ENCODE measurements around the gene CTF1.

Gene CTF1

DNA sequence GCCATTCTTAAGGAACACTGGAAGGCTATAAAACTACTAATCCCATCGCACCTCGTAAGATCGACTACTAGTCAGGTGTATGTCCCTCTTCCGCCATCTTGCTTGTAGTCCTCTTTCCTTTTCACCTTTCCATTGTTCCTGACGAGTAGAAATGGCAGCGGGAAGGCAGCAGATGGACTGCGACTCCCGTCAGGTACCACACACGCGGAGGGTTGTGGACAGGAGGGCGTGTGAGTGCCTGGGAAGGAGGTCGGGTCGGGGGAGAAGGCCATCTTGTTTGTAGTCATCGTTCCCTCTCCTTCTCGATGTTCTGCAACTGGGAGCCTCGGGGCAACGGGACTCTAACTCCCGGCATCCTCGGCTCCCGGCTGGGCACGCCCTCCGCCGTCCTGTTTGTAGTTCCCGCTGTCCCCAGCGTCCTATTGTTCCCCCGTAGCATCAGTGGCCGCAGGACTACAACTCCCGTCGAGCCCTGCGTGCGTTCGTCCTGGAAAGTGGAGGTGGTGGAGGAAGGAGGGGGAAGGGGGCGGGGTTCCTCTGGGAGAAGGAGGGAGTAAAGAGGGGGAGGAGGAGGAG, 26.6 kb downstream of the CTF1 start:
- POLR2A ChIA-PET: interaction anchor here (1.5 kb wide), 1 partner anchor 148 kb away, joined by 4 read pairs; no protein-coding TSS in a partner anchor
- DNase-seq (ENCODE audit: low read depth, low spot score): peak; percentile 94
- CTCF ChIA-PET: interaction anchor here (0.8 to 8.2 kb wide), 3 partner anchors 17 to 78 kb away, joined by 4 to 76 read pairs (median 4); no protein-coding TSS in a partner anchor
- TF ChIP-seq, protein P1, sequence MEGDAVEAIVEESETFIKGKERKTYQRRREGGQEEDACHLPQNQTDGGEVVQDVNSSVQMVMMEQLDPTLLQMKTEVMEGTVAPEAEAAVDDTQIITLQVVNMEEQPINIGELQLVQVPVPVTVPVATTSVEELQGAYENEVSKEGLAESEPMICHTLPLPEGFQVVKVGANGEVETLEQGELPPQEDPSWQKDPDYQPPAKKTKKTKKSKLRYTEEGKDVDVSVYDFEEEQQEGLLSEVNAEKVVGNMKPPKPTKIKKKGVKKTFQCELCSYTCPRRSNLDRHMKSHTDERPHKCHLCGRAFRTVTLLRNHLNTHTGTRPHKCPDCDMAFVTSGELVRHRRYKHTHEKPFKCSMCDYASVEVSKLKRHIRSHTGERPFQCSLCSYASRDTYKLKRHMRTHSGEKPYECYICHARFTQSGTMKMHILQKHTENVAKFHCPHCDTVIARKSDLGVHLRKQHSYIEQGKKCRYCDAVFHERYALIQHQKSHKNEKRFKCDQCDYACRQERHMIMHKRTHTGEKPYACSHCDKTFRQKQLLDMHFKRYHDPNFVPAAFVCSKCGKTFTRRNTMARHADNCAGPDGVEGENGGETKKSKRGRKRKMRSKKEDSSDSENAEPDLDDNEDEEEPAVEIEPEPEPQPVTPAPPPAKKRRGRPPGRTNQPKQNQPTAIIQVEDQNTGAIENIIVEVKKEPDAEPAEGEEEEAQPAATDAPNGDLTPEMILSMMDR (IDR thresholded peaks at IDR 0.05; ENCODE audit: insufficient read depth, low read length, missing control alignments): no peak
- H3K4me3 ChIP-seq (ENCODE audit: low read depth, low read length): peak overlapping the region; percentile 93

- no peak for DNase-seq (ENCODE audit: low read depth, low spot score)
- CTCF ChIA-PET: interaction anchor here (0.8 to 8.2 kb wide), 4 partner anchors 17 to 79 kb away, joined by 4 to 76 read pairs (median 4); no protein-coding TSS in a partner anchor
- peak within 1 kb of the TSS; percentile 93 for H3K4me3 ChIP-seq (ENCODE audit: low read depth, low read length)
- POLR2A ChIA-PET: interaction anchor here (1.5 kb wide), 1 partner anchor 148 kb away, joined by 4 read pairs; no protein-coding TSS in a partner anchor
- TF ChIP-seq, protein P1 (IDR thresholded peaks at IDR 0.05; ENCODE audit: insufficient read depth, low read length, missing control alignments): no peak
These were observed 27.2 kb downstream of the CTF1 start, which contains the start of gene FBXL19 for GRCh38 chr16:30923554-30924075. Gene FBXL19, plus strand, starts transcription at chr16:30923572. Its CDS starts 2,183 bp downstream, at chr16:30925755.

GRCh38 chr16:30924076-30924912, 27.9 kb downstream of the CTF1 start:
- H3K4me3 ChIP-seq (ENCODE audit: low read depth, low read length): peak overlapping the region; percentile 93
- POLR2A ChIA-PET: interaction anchor here (0.6 to 1.5 kb wide), 2 partner anchors 141 to 149 kb away, joined by 3 to 4 read pairs; no protein-coding TSS in a partner anchor
- no peak for DNase-seq (ENCODE audit: low read depth, low spot score)
- TF ChIP-seq, protein P1 (IDR thresholded peaks at IDR 0.05; ENCODE audit: insufficient read depth, low read length, missing control alignments): no peak
- CTCF ChIA-PET: interaction anchor here (0.8 to 8.2 kb wide), 4 partner anchors 16 to 80 kb away, joined by 4 to 76 read pairs (median 4); no protein-coding TSS in a partner anchor

GRCh38 chr16:30924913-30925631, 28.7 kb downstream of the CTF1 start:
- no peak for DNase-seq (ENCODE audit: low read depth, low spot score)
- ChIA-PET CTCF (interaction anchor here (0.9 to 8.2 kb wide), 5 partner anchors 11 to 80 kb away, joined by 3 to 76 read pairs (median 4); no protein-coding TSS in a partner anchor), POLR2A (interaction anchor here (0.6 kb wide), 1 partner anchor 140 kb away, joined by 3 read pairs; no protein-coding TSS in a partner anchor)
- TF ChIP-seq, protein P1 (IDR thresholded peaks at IDR 0.05; ENCODE audit: insufficient read depth, low read length, missing control alignments): no peak
- H3K4me3 ChIP-seq (ENCODE audit: low read depth, low read length): peak overlapping the region; percentile 93

- TF ChIP-seq, protein P1 (IDR thresholded peaks at IDR 0.05; ENCODE audit: insufficient read depth, low read length, missing control alignments): no peak
- ChIA-PET CTCF (interaction anchor here (0.9 to 8.2 kb wide), 3 partner anchors 10 to 81 kb away, joined by 3 to 76 read pairs (median 4); no protein-coding TSS in a partner anchor), POLR2A (no interaction called here)
- peak overlapping the region; percentile 93 for H3K4me3 ChIP-seq (ENCODE audit: low read depth, low read length)
- no peak for DNase-seq (ENCODE audit: low read depth, low spot score)
These were observed 29.2 kb downstream of the CTF1 start for GRCh38 chr16:30925632-30925987.
